Measurements from ENCODE around the gene FBLN1. TPM values are rescaled to one million over a fixed set of nuclear protein-coding genes. Genes with fewer than 3 reads are reported as not detected.

FBLN1 gene
- polyA plus RNA-seq, 1 donor from 2014 or later, result 3.4 TPM

GRCh38 chr22:45574069-45574703, 71.5 kb downstream of the FBLN1 start:
- Histone ChIP-seq H4K20me1 (ENCODE audit: insufficient read depth) (no peaks in the 10 kb centered on the region), H3K27ac (ENCODE audit: low read length) (no peak overlapping the region), H2AFZ (ENCODE audit: low read depth, low read length) (no peak overlapping the region), H3K9me3 (ENCODE audit: low read length) (no peaks in the 10 kb centered on the region), H3K9me2 (ENCODE audit: insufficient read depth, low read length) (no peaks in the 10 kb centered on the region), H3K36me3 (ENCODE audit: insufficient read depth, low read length) (no peaks in the 10 kb centered on the region), H3K4me2 (ENCODE audit: low read length) (no peak overlapping the region), H3K4me3 (ENCODE audit: low read length) (no peak overlapping the region), H3K27me3 (ENCODE audit: insufficient read depth, low read depth, low read length) (no peaks in the 10 kb centered on the region), H3K9ac (ENCODE audit: low read length) (no peak overlapping the region), H3K79me2 (replicated peaks; ENCODE audit: insufficient read depth, low read length) (no peaks in the 10 kb centered on the region), H3F3A (ENCODE audit: insufficient read depth, low read length, poor library complexity, severe bottlenecking) (no peaks in the 10 kb centered on the region)
- TF ChIP-seq TAF1 (IDR thresholded peaks at IDR 0.05; ENCODE audit: low read depth), result no peak
- no peak for TF ChIP-seq MXI1 (conservative IDR thresholded peaks at IDR 0.05; ENCODE audit: poor library complexity, severe bottlenecking)
- TF ChIP-seq REST (IDR thresholded peaks at IDR 0.05; ENCODE audit: borderline replicate concordance), result no peak
- TF ChIP-seq RAD21 (conservative IDR thresholded peaks at IDR 0.05), result no peak
- no peak for TF ChIP-seq CTCF (IDR thresholded peaks at IDR 0.05; ENCODE audit: poor library complexity, severe bottlenecking)
- TF ChIP-seq POLR2AphosphoS5 (IDR thresholded peaks at IDR 0.05), result no peak
- TF ChIP-seq EP300 (conservative IDR thresholded peaks at IDR 0.05; ENCODE audit: poor library complexity, severe bottlenecking), result no peak
- TF ChIP-seq SMC3 (conservative IDR thresholded peaks at IDR 0.05; ENCODE audit: poor library complexity), result no peak
- TF ChIP-seq EZH2 (IDR thresholded peaks at IDR 0.05; ENCODE audit: borderline replicate concordance, insufficient read depth, low read length, poor library complexity, severe bottlenecking), result no peak

- no peak overlapping the region for H3K27ac ChIP-seq (ENCODE audit: low read length)
- no peak overlapping the region for H3K4me3 ChIP-seq (ENCODE audit: low read length)
- no peaks in the 10 kb centered on the region for H4K20me1 ChIP-seq (ENCODE audit: insufficient read depth)
- H3K79me2 ChIP-seq (replicated peaks; ENCODE audit: insufficient read depth, low read length), result no peaks in the 10 kb centered on the region
- H3K36me3 ChIP-seq (ENCODE audit: insufficient read depth, low read length), result no peaks in the 10 kb centered on the region
- H3K9ac ChIP-seq (ENCODE audit: low read length), result no peak overlapping the region
- H3F3A ChIP-seq (ENCODE audit: insufficient read depth, low read length, poor library complexity, severe bottlenecking), result no peaks in the 10 kb centered on the region
- TF ChIP-seq REST (IDR thresholded peaks at IDR 0.05; ENCODE audit: borderline replicate concordance) (no peak), CTCF (IDR thresholded peaks at IDR 0.05; ENCODE audit: poor library complexity, severe bottlenecking) (no peak), SMC3 (conservative IDR thresholded peaks at IDR 0.05; ENCODE audit: poor library complexity) (no peak), POLR2AphosphoS5 (IDR thresholded peaks at IDR 0.05) (no peak), TAF1 (IDR thresholded peaks at IDR 0.05; ENCODE audit: low read depth) (no peak), EP300 (conservative IDR thresholded peaks at IDR 0.05; ENCODE audit: poor library complexity, severe bottlenecking) (no peak), EZH2 (IDR thresholded peaks at IDR 0.05; ENCODE audit: borderline replicate concordance, insufficient read depth, low read length, poor library complexity, severe bottlenecking) (no peak), RAD21 (conservative IDR thresholded peaks at IDR 0.05) (no peak), MXI1 (conservative IDR thresholded peaks at IDR 0.05; ENCODE audit: poor library complexity, severe bottlenecking) (no peak)
- no peaks in the 10 kb centered on the region for H3K9me3 ChIP-seq (ENCODE audit: low read length)
- H2AFZ ChIP-seq (ENCODE audit: low read depth, low read length), result no peak overlapping the region
- H3K9me2 ChIP-seq (ENCODE audit: insufficient read depth, low read length), result no peaks in the 10 kb centered on the region
- no peak overlapping the region for H3K4me2 ChIP-seq (ENCODE audit: low read length)
- H3K27me3 ChIP-seq (ENCODE audit: insufficient read depth, low read depth, low read length), result no peaks in the 10 kb centered on the region
These were observed 72.5 kb downstream of the FBLN1 start for GRCh38 chr22:45575173-45575572.

Data from neural cell (in vitro differentiated cells).